ENCODE results near the gene DBH.

The DBH gene

DNA sequence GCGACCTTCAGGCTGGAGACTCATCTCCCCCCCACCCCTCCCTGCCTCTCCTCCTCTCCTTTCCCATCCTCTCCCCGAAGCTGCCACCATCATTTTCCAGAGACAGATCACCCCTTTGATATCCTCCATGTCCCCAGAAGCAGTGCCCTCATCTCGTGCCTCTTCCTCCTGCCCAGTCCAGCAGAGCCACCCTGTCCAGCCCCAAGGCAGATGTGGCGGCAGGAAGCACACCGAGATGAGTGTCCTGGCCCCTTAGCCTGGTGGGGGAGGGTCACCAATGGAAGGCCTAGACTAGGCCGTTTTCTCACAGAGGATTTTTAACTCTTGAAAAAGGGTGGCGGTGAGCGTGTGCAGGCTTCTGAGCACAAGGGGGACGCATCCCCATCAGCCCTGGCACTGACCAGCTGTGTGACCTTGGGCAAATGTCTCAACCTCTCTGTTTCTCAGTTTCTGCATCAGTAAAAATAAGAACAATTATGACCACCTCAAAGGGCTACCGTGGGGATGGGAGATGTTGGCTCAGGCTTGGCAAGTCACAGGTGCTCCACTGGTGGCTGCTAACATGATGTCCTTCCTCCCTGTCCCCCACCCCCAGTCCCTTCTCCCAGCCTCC, 53.1 kb downstream of the DBH start:
- Histone ChIP-seq H2AFZ (ENCODE audit: low read length) (no peak overlapping the region), H3K9ac (ENCODE audit: low read length) (no peak overlapping the region), H3F3A (ENCODE audit: insufficient read depth, low read length) (no peaks in the 10 kb centered on the region), H4K20me1 (ENCODE audit: insufficient read depth, low read length) (no peaks in the 10 kb centered on the region), H3K27me3 (replicated peaks; ENCODE audit: insufficient read depth, low read length) (peaks cover 98% of the 10 kb centered on the region), H3K9me3 (replicated peaks; ENCODE audit: insufficient read depth, low read length) (no peaks in the 10 kb centered on the region), H3K27ac (ENCODE audit: low read length) (no peak overlapping the region), H3K4me1 (ENCODE audit: low read length) (no peaks in the 10 kb centered on the region), H3K36me3 (replicated peaks; ENCODE audit: insufficient read depth, low read length) (no peaks in the 10 kb centered on the region), H3K79me2 (ENCODE audit: low read length) (no peaks in the 10 kb centered on the region), H3K9me2 (replicated peaks; ENCODE audit: insufficient read depth, low read length) (no peaks in the 10 kb centered on the region), H3K4me2 (ENCODE audit: low read depth, low read length) (no peak overlapping the region), H3K4me3 (ENCODE audit: low read length) (no peak overlapping the region)
- DNase-seq: no peak
- no peak for TF ChIP-seq EZH2 (optimal IDR thresholded peaks at IDR 0.05; ENCODE audit: low read depth, low read length)
- no peak for TF ChIP-seq EZH2phosphoT487 (IDR thresholded peaks at IDR 0.05; ENCODE audit: low read length)
- TF ChIP-seq, protein P1, sequence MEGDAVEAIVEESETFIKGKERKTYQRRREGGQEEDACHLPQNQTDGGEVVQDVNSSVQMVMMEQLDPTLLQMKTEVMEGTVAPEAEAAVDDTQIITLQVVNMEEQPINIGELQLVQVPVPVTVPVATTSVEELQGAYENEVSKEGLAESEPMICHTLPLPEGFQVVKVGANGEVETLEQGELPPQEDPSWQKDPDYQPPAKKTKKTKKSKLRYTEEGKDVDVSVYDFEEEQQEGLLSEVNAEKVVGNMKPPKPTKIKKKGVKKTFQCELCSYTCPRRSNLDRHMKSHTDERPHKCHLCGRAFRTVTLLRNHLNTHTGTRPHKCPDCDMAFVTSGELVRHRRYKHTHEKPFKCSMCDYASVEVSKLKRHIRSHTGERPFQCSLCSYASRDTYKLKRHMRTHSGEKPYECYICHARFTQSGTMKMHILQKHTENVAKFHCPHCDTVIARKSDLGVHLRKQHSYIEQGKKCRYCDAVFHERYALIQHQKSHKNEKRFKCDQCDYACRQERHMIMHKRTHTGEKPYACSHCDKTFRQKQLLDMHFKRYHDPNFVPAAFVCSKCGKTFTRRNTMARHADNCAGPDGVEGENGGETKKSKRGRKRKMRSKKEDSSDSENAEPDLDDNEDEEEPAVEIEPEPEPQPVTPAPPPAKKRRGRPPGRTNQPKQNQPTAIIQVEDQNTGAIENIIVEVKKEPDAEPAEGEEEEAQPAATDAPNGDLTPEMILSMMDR (IDR thresholded peaks at IDR 0.05; ENCODE audit: low read length): no peak

DNA sequence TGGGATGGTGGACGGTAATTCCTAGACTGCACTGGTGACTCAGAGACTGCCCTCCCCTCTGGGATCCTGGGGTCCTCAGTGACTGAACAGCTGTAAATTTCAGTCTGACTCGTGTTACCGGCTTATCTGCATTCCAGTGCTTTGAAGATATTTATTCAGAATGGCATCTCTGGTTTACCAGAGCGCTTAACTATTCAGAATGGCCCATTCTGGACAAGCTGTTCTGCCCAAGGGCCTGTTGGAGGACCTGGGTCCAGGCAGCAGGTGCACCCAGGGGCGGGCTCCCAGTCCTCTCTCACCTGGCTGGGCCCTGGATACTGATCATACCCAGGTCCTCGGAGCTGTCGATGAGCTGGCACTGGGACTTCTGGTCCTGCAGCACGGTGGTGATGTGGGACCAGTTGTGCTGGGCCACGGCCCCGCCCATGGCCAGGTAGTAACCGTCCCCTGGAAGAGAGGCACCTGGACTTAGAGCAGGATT, 54.0 kb downstream of the DBH start:
- H3K9me3 ChIP-seq (replicated peaks; ENCODE audit: insufficient read depth, low read length): no peaks in the 10 kb centered on the region
- DNase-seq: no peak

DNA sequence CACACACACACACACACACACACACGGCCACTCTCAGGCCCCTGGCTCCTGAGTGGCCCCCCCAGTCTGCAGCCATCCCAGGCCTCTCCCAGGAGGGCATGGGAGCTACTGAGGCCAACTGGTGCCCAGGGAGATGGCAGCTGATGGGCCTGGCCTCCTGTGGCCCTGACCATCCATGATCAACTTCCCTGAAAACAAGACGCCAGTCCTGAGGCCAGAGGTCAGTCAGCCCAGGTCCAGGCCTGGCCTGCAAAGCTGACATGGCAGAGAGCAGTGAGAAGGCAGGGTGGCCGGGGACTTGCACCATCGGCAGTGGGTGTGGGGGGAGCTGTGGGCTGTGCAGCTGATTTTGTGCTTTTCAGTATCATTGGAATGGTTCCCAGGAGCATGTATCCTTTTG, 55.0 kb downstream of the DBH start:
- Histone ChIP-seq H3K79me2 (ENCODE audit: low read length) (no peaks in the 10 kb centered on the region), H4K20me1 (ENCODE audit: insufficient read depth, low read length) (no peaks in the 10 kb centered on the region), H2AFZ (ENCODE audit: low read length) (no peak overlapping the region), H3K9me2 (replicated peaks; ENCODE audit: insufficient read depth, low read length) (no peaks in the 10 kb centered on the region), H3K27ac (ENCODE audit: low read length) (no peak overlapping the region), H3K4me1 (ENCODE audit: low read length) (no peaks in the 10 kb centered on the region), H3K4me3 (ENCODE audit: low read length) (no peak overlapping the region), H3F3A (ENCODE audit: insufficient read depth, low read length) (no peaks in the 10 kb centered on the region), H3K4me2 (ENCODE audit: low read depth, low read length) (no peak overlapping the region), H3K36me3 (replicated peaks; ENCODE audit: insufficient read depth, low read length) (no peaks in the 10 kb centered on the region), H3K9ac (ENCODE audit: low read length) (no peak overlapping the region), H3K9me3 (replicated peaks; ENCODE audit: insufficient read depth, low read length) (no peaks in the 10 kb centered on the region), H3K27me3 (replicated peaks; ENCODE audit: insufficient read depth, low read length) (peaks cover 92% of the 10 kb centered on the region)
- DNase-seq: no peak
- TF ChIP-seq EZH2phosphoT487 (IDR thresholded peaks at IDR 0.05; ENCODE audit: low read length) (no peak), EZH2 (optimal IDR thresholded peaks at IDR 0.05; ENCODE audit: low read depth, low read length) (no peak)
- TF ChIP-seq, protein P1 (IDR thresholded peaks at IDR 0.05; ENCODE audit: low read length): no peak

More for the DNA sequence above, 54.0 kb downstream of the DBH start:
- Histone ChIP-seq H4K20me1 (ENCODE audit: insufficient read depth, low read length) (no peaks in the 10 kb centered on the region), H3K79me2 (ENCODE audit: low read length) (no peaks in the 10 kb centered on the region), H3K9me2 (replicated peaks; ENCODE audit: insufficient read depth, low read length) (no peaks in the 10 kb centered on the region), H3K4me2 (ENCODE audit: low read depth, low read length) (no peak overlapping the region), H3K27ac (ENCODE audit: low read length) (no peak overlapping the region), H3K4me3 (ENCODE audit: low read length) (no peak overlapping the region), H3K9ac (ENCODE audit: low read length) (no peak overlapping the region), H2AFZ (ENCODE audit: low read length) (no peak overlapping the region), H3K4me1 (ENCODE audit: low read length) (no peaks in the 10 kb centered on the region), H3F3A (ENCODE audit: insufficient read depth, low read length) (no peaks in the 10 kb centered on the region), H3K27me3 (replicated peaks; ENCODE audit: insufficient read depth, low read length) (peaks cover 97% of the 10 kb centered on the region), H3K36me3 (replicated peaks; ENCODE audit: insufficient read depth, low read length) (no peaks in the 10 kb centered on the region)
- TF ChIP-seq, protein P1 (IDR thresholded peaks at IDR 0.05; ENCODE audit: low read length): no peak
- TF ChIP-seq EZH2 (optimal IDR thresholded peaks at IDR 0.05; ENCODE audit: low read depth, low read length) (no peak), EZH2phosphoT487 (IDR thresholded peaks at IDR 0.05; ENCODE audit: low read length) (no peak)
